Ectodermal cell (in vitro differentiated cells): Measurements from ENCODE around the gene CTSH.

Source experiments
- H3K27ac ChIP-seq: 2 replicates; pipeline ENCODE4 v1.7.0; 2013; ENCODE audit warnings: mild to moderate bottlenecking, low read depth, low read length; ENCODE audit not compliant: insufficient read depth, poor library complexity, severe bottlenecking
- H3K27me3 ChIP-seq: 2 replicates; pipeline ENCODE4 v1.7.0; 2013; ENCODE audit warnings: mild to moderate bottlenecking, low read length; ENCODE audit not compliant: insufficient read depth, control insufficient read depth, poor library complexity, severe bottlenecking
- H3K36me3 ChIP-seq: one replicate; pipeline ENCODE4 v1.7.0; 2013; ENCODE audit warnings: low read length; ENCODE audit not compliant: control insufficient read depth, insufficient read depth
- H3K4me1 ChIP-seq: one replicate; pipeline ENCODE4 v1.7.0; 2013; ENCODE audit warnings: low read length; ENCODE audit not compliant: control insufficient read depth, insufficient read depth
- H3K4me3 ChIP-seq: 2 replicates; pipeline ENCODE4 v1.7.0; 2013; ENCODE audit warnings: low read depth, low read length, control low read depth; ENCODE audit not compliant: insufficient read depth
- H3K9me3 ChIP-seq: 2 replicates; pipeline ENCODE4 v1.7.0; 2013; ENCODE audit warnings: mild to moderate bottlenecking, low read length, moderate library complexity; ENCODE audit not compliant: control insufficient read depth
- WGBS, 2 experiments: methylation state at CpG; one replicate each; pipeline ENCODE4 v1.1.7; 2013; ENCODE audit warnings: missing lambda C conversion rate in 2 of 2; 5-methylcytosine and 5-hydroxymethylcytosine counted together

Gene CTSH

DNA sequence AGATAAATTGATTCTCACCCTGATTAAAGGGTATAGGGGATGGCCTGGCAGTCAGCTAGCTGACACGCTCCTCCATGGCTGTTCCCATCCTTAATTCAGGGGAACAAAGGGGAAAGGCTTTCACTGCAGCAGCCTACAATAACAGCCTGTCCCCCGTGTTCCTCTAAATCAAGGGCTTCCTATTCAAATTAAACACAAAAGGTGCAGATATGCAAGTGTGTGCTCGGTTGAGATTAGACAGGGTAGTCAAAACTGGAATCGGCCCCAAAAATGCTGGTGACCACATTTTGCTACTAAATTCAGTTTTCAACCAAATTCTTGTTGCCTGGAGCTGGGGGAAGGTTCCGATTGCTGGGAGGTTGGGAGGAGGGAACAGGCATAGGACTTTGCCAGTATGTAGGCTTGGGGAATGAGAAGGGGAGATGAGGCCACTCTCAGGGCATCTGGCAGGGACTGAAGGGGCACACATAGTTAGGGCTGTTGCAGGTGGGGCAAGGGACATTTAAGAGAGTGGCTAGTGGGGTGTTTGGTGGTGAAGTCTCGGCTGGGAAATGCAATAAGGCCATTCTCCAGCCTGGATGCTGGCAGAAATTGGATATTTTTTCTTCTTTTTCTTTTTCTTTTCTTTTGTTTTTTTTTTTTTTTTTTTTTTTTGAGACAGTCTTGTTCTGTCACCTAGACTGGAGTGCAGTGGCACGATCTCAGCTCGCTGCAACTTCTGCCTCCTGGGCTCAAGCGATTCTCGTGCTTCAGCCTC is 32.9 kb upstream of the CTSH start:
- WGBS, 2 experiments, result 90 to 93% methylated on average over 10 of the region's 10 CpGs
- no peaks in the 10 kb centered on the region for H3K4me1 ChIP-seq
- no peak overlapping the region for H3K27ac ChIP-seq
- no peaks in the 10 kb centered on the region for H3K36me3 ChIP-seq
- H3K27me3 ChIP-seq, result no peaks in the 10 kb centered on the region
- no peak overlapping the region for H3K4me3 ChIP-seq
- H3K9me3 ChIP-seq, result no peaks in the 10 kb centered on the region

DNA sequence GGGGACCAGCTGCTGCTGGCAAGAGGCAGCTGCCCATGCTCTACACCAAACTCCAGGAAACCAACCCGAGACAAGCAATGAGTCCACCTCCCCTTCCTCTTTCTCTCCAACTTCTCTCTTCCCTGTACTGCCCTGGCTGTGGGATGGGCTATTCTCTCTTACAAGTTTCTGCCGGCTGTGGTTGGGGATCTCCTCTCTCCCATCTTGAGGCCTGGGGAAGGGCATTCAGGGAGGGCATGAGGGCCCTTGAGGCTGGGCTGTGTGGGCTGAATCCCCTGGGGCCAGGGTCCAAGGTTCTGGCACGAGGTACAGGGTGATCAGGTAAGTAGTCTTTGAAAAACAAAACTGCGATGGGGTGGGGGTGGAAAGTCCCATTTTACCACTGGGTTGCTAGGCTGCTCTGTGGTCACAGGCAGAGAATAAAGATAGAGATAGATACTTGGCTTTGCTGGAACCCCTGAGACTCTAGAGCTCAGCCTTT is 32.3 kb upstream of the CTSH start:
- no peaks in the 10 kb centered on the region for H3K4me1 ChIP-seq
- H3K27ac ChIP-seq, result no peak overlapping the region
- no peak overlapping the region for H3K4me3 ChIP-seq
- no peaks in the 10 kb centered on the region for H3K36me3 ChIP-seq
- WGBS, 2 experiments, result 85 to 92% methylated on average over 4 of the region's 4 CpGs
- H3K27me3 ChIP-seq, result no peaks in the 10 kb centered on the region
- H3K9me3 ChIP-seq, result no peaks in the 10 kb centered on the region

DNA sequence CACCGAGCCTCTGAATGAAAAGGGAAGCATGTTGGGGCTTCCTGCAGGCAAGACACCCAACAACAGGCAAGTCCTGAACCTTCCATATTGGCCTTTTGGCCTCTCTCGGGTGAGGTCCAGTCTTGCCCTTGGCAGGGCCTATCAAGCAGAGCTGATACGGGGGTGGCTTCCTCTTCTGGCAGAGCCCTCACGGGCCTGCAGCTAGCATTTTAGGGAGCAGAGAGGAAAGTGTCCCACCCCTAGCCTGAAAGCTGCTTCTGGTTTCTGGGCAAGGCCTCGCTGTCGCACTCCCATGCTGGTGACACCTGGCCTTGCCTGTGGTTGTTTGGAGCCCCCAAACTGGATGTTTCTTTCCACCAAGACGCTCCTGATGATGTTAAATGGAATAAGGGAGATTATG is 31.8 kb upstream of the CTSH start:
- H3K27me3 ChIP-seq, result no peaks in the 10 kb centered on the region
- 95 to 96% methylated on average over 7 of the region's 7 CpGs for WGBS, 2 experiments
- no peak overlapping the region for H3K27ac ChIP-seq
- H3K36me3 ChIP-seq, result no peaks in the 10 kb centered on the region
- no peak overlapping the region for H3K4me3 ChIP-seq
- no peaks in the 10 kb centered on the region for H3K9me3 ChIP-seq
- no peaks in the 10 kb centered on the region for H3K4me1 ChIP-seq

DNA sequence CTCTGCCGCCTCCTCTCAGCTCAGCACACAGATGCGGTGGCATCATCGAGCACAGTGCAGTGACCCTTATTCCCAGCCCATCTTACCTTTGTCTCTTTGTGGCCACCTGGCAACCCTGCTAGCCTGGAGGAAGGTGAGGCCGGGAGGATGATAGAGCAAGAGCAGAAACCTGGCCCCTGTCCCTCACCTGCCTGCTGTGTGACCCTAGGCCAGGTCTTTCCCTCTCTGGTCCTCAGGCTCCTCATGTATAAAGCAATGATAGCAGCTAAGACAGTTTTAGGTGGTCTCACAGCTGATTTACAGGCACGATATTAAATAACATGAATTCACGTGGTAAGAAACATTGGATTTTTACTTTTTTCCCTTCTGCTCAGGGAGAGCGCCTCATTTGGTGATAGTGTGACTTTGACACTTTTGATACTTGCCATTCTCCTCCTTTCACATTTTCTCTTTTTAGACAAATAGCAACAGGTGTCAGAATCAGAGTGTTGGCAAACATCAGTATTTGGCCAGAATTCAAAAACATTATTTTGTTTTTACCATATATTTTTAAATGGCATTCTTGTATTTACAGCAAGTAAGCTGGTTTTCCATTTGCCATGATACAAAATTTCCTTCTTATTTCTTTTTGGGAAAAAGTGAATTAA is 29.5 kb upstream of the CTSH start:
- no peak overlapping the region for H3K4me3 ChIP-seq
- 87 to 88% methylated on average over 7 of the region's 7 CpGs for WGBS, 2 experiments
- no peak overlapping the region for H3K27ac ChIP-seq
- H3K4me1 ChIP-seq, result no peaks in the 10 kb centered on the region
- H3K36me3 ChIP-seq, result no peaks in the 10 kb centered on the region
- H3K9me3 ChIP-seq, result no peaks in the 10 kb centered on the region
- no peaks in the 10 kb centered on the region for H3K27me3 ChIP-seq

DNA sequence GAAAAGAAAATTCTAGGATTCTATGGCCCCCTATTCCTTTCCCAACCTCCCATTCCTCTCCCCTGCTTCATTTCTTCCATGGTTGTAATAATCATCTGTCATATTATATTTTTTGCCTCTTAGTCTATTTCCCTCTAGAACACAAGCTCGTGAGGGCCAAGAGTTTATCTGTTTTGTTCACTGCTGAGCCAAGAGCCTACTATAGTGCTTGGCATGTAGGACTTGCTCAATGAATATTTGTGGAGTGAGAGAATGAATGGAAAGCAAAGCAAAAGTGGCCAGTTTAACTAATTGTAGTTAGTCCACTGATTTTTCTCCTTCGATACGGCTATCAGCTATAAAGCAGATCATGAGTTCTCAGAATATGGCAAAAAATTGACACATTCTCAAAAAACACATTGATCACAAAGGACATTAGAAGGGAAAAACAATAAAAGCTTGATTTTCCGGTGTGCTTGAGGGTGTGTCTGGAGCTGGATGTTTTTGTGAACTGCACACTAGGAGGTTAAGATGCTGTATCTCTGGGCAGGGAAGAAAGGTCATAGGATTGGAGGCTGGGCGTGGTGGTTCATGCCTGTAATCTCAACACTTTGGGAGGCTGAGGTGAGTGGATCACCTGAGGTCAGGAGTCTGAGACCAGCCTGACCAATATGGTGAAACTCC is 25.0 kb upstream of the CTSH start:
- no peaks in the 10 kb centered on the region for H3K9me3 ChIP-seq
- H3K27me3 ChIP-seq, result no peaks in the 10 kb centered on the region
- H3K27ac ChIP-seq, result no peak overlapping the region
- no peak overlapping the region for H3K4me3 ChIP-seq
- H3K4me1 ChIP-seq, result no peaks in the 10 kb centered on the region
- H3K36me3 ChIP-seq, result no peaks in the 10 kb centered on the region
- 88 to 93% methylated on average over 5 of the region's 5 CpGs for WGBS, 2 experiments

DNA sequence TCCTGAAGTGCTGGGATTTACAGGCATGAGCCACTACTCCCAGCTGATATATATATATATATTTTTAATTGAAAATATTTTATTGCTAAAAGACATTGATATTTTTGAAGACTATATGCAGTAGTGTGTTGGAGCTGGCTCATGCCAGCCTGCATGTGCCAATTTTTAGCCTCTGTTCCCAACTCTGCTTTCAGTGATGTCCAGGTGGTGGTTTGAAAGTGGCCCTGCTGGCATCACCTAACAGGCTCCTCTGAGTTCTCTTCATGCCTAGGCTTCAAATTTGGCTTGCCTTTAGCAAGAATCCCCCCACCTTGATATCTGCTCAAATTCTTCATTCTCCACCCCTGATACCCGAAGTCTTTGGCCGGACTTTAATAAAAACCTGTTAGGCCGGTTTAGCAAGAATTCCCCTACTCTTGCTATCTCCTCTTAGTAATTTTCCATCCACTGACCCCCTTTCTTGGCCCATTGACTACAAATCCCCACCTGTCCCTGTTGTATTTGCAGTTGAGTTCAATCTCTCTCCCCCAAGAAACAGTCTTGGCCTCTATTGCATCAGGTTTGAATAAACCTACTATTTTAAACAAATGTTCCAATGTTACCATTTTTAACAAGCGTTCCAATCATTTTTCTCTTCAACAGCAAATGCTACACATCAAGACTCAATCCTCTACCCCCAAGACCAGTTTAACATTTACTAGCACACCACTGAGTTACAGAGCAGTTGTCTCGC is 23.9 kb upstream of the CTSH start:
- Histone ChIP-seq H3K9me3 (no peaks in the 10 kb centered on the region), H3K27me3 (no peaks in the 10 kb centered on the region), H3K27ac (no peak overlapping the region), H3K36me3 (no peaks in the 10 kb centered on the region), H3K4me1 (no peaks in the 10 kb centered on the region), H3K4me3 (no peak overlapping the region)
- 88 to 96% methylated on average over 5 of the region's 5 CpGs for WGBS, 2 experiments

DNA sequence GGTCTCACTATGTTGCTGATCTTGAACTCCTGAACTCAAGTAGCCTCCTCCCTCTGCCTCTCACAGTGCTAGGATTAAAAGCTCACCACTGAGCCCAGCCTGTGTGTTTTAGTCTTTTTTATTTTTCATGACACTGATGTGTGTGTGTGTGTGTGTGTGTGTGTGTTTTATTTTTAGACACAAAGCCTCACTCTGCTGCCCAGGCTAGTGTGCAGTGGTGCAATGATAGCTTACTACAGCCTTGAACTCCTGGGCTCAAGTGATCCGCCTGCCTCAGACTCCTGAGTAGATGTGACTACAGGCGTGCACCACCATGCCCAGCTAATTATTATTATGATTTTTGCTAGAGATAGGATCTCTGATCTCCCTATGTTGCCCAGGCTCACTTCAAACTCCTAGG is 23.3 kb upstream of the CTSH start:
- Histone ChIP-seq H3K36me3 (no peaks in the 10 kb centered on the region), H3K27ac (no peak overlapping the region), H3K4me3 (no peak overlapping the region), H3K4me1 (no peaks in the 10 kb centered on the region), H3K9me3 (no peaks in the 10 kb centered on the region), H3K27me3 (no peaks in the 10 kb centered on the region)
- WGBS, 2 experiments, result 92 to 98% methylated on average over 1 to 2 of the region's 2 CpGs

DNA sequence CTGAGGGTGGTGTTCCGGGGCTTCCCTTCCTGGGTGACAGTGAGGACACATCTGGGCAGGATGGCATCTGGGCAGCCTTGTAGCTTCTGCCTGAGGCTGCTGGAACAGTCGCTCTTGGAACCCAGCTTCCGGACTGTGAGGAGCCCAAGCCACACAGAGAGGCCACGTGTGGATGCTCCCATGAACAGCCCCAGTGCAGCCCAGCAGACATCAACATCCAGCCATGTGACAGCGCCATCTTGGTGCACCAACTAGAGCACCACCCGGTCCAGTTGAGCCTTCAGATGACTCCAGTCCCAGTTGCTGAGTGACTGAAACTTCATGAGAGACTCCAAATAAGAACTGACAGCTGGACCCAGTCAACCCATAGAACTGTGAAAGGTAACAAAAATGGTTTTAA is 15.5 kb upstream of the CTSH start:
- no peaks in the 10 kb centered on the region for H3K27me3 ChIP-seq
- 94 to 96% methylated on average over 6 of the region's 6 CpGs for WGBS, 2 experiments
- no peaks in the 10 kb centered on the region for H3K9me3 ChIP-seq
- H3K4me3 ChIP-seq, result no peak overlapping the region
- H3K4me1 ChIP-seq, result no peaks in the 10 kb centered on the region
- H3K27ac ChIP-seq, result no peak overlapping the region
- no peaks in the 10 kb centered on the region for H3K36me3 ChIP-seq

DNA sequence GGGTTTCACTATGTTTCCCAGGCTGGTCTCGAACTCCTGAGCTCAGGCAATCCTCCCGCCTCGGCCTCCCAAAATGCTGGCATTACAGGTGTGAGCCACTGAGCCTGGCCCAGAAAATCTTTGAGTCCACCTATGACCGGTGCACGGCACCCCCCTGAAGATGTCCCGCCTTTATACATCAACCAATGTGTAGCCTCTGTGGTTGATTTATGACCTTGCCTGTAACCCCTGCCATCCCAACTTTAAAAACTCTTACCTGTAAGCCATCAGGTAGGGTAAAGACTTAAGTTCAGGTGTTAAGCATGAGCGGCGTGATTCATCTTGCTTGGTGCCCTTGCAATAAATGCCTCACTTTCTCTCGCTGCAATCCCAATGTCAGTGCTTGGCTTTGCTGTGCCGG is 14.5 kb upstream of the CTSH start:
- H3K27me3 ChIP-seq, result no peaks in the 10 kb centered on the region
- no peaks in the 10 kb centered on the region for H3K9me3 ChIP-seq
- H3K36me3 ChIP-seq, result no peaks in the 10 kb centered on the region
- no peak overlapping the region for H3K27ac ChIP-seq
- WGBS, 2 experiments, result 91 to 94% methylated on average over 10 of the region's 10 CpGs
- no peaks in the 10 kb centered on the region for H3K4me1 ChIP-seq
- H3K4me3 ChIP-seq, result no peak overlapping the region
